HepG2 (cell line): Measurements from ENCODE around the gene PHF23. TPM values are rescaled to one million over a fixed set of nuclear protein-coding genes. Genes with fewer than 3 reads are reported as not detected.

Experiments
- ATF6 ChIP-seq: sonication (generic); formaldehyde crosslinking; conservative IDR thresholded peaks from 2 replicates; pipeline ENCODE4 v1.4.0; 2020; ENCODE audit warnings: missing genetic modification reagents
- E2F2 ChIP-seq: sonication (generic); formaldehyde crosslinking; IDR thresholded peaks from 2 replicates; pipeline ENCODE4 v1.4.0; 2020; ENCODE audit warnings: missing genetic modification reagents, borderline replicate concordance
- FOXA3 ChIP-seq: IDR thresholded peaks from 2 replicates; pipeline ENCODE4 v1.6.1; 2016; ENCODE audit warnings: missing genetic modification reagents, missing compliant biosample characterization
- FOXJ3 ChIP-seq: sonication (generic); formaldehyde crosslinking; IDR thresholded peaks from 2 replicates; pipeline ENCODE4 v1.4.0; 2020; ENCODE audit warnings: missing genetic modification reagents, mild to moderate bottlenecking, borderline replicate concordance
- GMEB1 ChIP-seq: sonication (generic); formaldehyde crosslinking; IDR thresholded peaks from 2 replicates; pipeline ENCODE4 v1.5.1; 2020; ENCODE audit warnings: missing genetic modification reagents, mild to moderate bottlenecking, borderline replicate concordance
- GZF1 ChIP-seq: sonication (generic); formaldehyde crosslinking; IDR thresholded peaks from 2 replicates; pipeline ENCODE4 v1.5.1; 2020; ENCODE audit warnings: mild to moderate bottlenecking, missing genetic modification reagents
- HNF4G ChIP-seq, 2 experiments: sonication (generic) in 1 of 2; formaldehyde crosslinking in 1 of 2; IDR thresholded peaks; 2 replicates each; pipeline versions ENCODE4 v1.4.0 to v1.6.1; 2011 to 2020; ENCODE audit warnings: borderline replicate concordance in 2 of 2, low read depth in 2 of 2, mild to moderate bottlenecking in 2 of 2, low read length in 1 of 2, missing genetic modification reagents in 1 of 2, moderate library complexity in 1 of 2
- KAT7 ChIP-seq: IDR thresholded peaks from 2 replicates; pipeline ENCODE4 v1.6.1; 2018; ENCODE audit warnings: borderline replicate concordance, missing compliant biosample characterization
- MXD4 ChIP-seq: IDR thresholded peaks from 2 replicates; pipeline ENCODE4 v1.6.1; 2016; ENCODE audit warnings: mild to moderate bottlenecking, missing biosample characterization, missing genetic modification reagents
- PHF20 ChIP-seq: sonication (generic); formaldehyde crosslinking; IDR thresholded peaks from 2 replicates; pipeline ENCODE4 v1.5.0; 2020; ENCODE audit warnings: mild to moderate bottlenecking, missing genetic modification reagents
- RERE ChIP-seq: IDR thresholded peaks from 2 replicates; pipeline ENCODE4 v1.6.1; 2016; ENCODE audit warnings: low read depth, missing genetic modification reagents, missing compliant biosample characterization
- RORA ChIP-seq: sonication (generic); formaldehyde crosslinking; IDR thresholded peaks from 2 replicates; pipeline ENCODE4 v1.5.0; 2020; ENCODE audit warnings: mild to moderate bottlenecking, missing genetic modification reagents, moderate library complexity
- TBL1XR1 ChIP-seq: fragments of 150-350 bp; IDR thresholded peaks from 2 replicates; pipeline ENCODE4 v1.6.1; 2014; ENCODE audit warnings: borderline replicate concordance, low read length; ENCODE audit not compliant: partially characterized antibody
- ZNF292 ChIP-seq: sonication (generic); formaldehyde crosslinking; IDR thresholded peaks from 2 replicates; pipeline ENCODE4 v1.8.1; 2022; ENCODE audit warnings: mild to moderate bottlenecking, low read depth, missing genetic modification reagents, borderline replicate concordance
- ZNF598 ChIP-seq: sonication (generic); formaldehyde crosslinking; IDR thresholded peaks from 2 replicates; pipeline ENCODE4 v1.5.1; 2020; ENCODE audit warnings: mild to moderate bottlenecking, missing genetic modification reagents, borderline replicate concordance
- ZNF615 ChIP-seq: sonication (generic); formaldehyde crosslinking; IDR thresholded peaks from 2 replicates; pipeline ENCODE4 v1.5.0; 2020; ENCODE audit warnings: mild to moderate bottlenecking, missing genetic modification reagents, borderline replicate concordance
- ZNF816 ChIP-seq: sonication (generic); formaldehyde crosslinking; IDR thresholded peaks from 2 replicates; pipeline ENCODE4 v1.8.0; 2022; ENCODE audit warnings: missing genetic modification reagents, mild to moderate bottlenecking, borderline replicate concordance
- ZSCAN25 ChIP-seq: sonication (generic); formaldehyde crosslinking; IDR thresholded peaks from 2 replicates; pipeline ENCODE4 v1.8.0; 2022; ENCODE audit warnings: mild to moderate bottlenecking, missing genetic modification reagents
- polyA plus RNA-seq, 8 experiments: library from polyadenylated mRNA; depleted of rRNA in 3 of 8; stranded (reverse) in 7 of 8; unstranded in 1 of 8; fragments of >200 nt; fragmentation: Illumina TruSeq in 4 of 8; extraction: Trizol in 4 of 8; gene quantifications; 2 replicates each; pipeline versions ENCODE4 v1.2.1 to v1.2.3, GENCODE V29; 2011 to 2016; ENCODE audit warnings: low read depth in 4 of 8, missing spikeins in 1 of 8, mixed read lengths in 1 of 8; ENCODE audit not compliant: insufficient read depth in 1 of 8
- total RNA-seq, 5 experiments: library from RNA; depleted of rRNA; stranded (reverse); fragments of >200 nt; fragmentation: Illumina TruSeq; extraction: Trizol; gene quantifications; 2 replicates each; pipeline ENCODE4 v1.2.3, GENCODE V29; 2016; ENCODE audit warnings: low read depth in 1 of 5

The PHF23 gene
- total and polyA plus RNA-seq, 2 of the 13 experiments (the other 11 are each of a cell fraction or from before 2014, with no cell fraction given), result 27.6 to 33.2 TPM

- TF ChIP-seq TBL1XR1, result no peak
- no peak for TF ChIP-seq E2F2 (CRISPR knock-in tag)
- peak; percentile 37; the same call in 1 of the 2 replicates for TF ChIP-seq FOXA3 (CRISPR knock-in tag)
- TF ChIP-seq RORA (CRISPR knock-in tag), result no peak
- TF ChIP-seq ATF6 (CRISPR knock-in tag), result no peak
- no peak; the same call in 1 of the 2 replicates for TF ChIP-seq MXD4 (CRISPR knock-in tag)
- no peak; the same call in 1 of the 2 replicates for TF ChIP-seq ZNF292 (CRISPR knock-in tag)
- no peak for TF ChIP-seq FOXJ3 (CRISPR knock-in tag)
- no peak for TF ChIP-seq PHF20 (CRISPR knock-in tag)
- TF ChIP-seq ZSCAN25, result peak; percentile 85
- peak; percentile 57; the same call in 1 of the 2 replicates for TF ChIP-seq GMEB1 (CRISPR knock-in tag)
- TF ChIP-seq KAT7 (CRISPR knock-in tag), result no peak; the same call in 1 of the 2 replicates
- TF ChIP-seq RERE (CRISPR knock-in tag), result no peak
- no peak for TF ChIP-seq HNF4G (IDR thresholded peaks at IDR 0.05; ENCODE audit: borderline replicate concordance, low read depth, low read length)
- TF ChIP-seq HNF4G (CRISPR knock-in tag; IDR thresholded peaks at IDR 0.05; ENCODE audit: borderline replicate concordance, low read depth), result no peak
- TF ChIP-seq ZNF816 (CRISPR knock-in tag), result no peak
- TF ChIP-seq ZNF598 (CRISPR knock-in tag), result peak; percentile 67; the same call in 1 of the 2 replicates
- no peak for TF ChIP-seq GZF1 (CRISPR knock-in tag)
- TF ChIP-seq ZNF615, result no peak; the same call in 1 of the 2 replicates
These were observed 41.3 kb upstream of the PHF23 start (continued) for GRCh38 chr17:7280519-7281073.
